DND-41 (cell line): ENCODE measurements around the gene SPTBN5.

Experiments
- CTCF ChIP-seq: IDR thresholded peaks from 2 replicates; pipeline ENCODE4 v1.5.1; 2012; ENCODE audit warnings: borderline replicate concordance, low read length, moderate library complexity, mild to moderate bottlenecking; ENCODE audit not compliant: poor library complexity, severe bottlenecking; ENCODE audit errors: extremely low read depth
- EZH2 ChIP-seq: IDR thresholded peaks from 3 replicates; pipeline ENCODE4 v1.6.1; 2012; ENCODE audit warnings: borderline replicate concordance, low read depth, mild to moderate bottlenecking, moderate library complexity, low read length, inconsistent platforms; ENCODE audit not compliant: severe bottlenecking

- no peak for TF ChIP-seq CTCF
- no peak for TF ChIP-seq EZH2
Measured at GRCh38 chr15:41893422-41894250, at the start of gene SPTBN5.
